Measurements from ENCODE around the gene CD180. TPM values are rescaled to one million over a fixed set of nuclear protein-coding genes. Genes with fewer than 3 reads are reported as not detected.

Gene CD180
- total RNA-seq, 6 experiments from 2014 or later = not detected

DNA sequence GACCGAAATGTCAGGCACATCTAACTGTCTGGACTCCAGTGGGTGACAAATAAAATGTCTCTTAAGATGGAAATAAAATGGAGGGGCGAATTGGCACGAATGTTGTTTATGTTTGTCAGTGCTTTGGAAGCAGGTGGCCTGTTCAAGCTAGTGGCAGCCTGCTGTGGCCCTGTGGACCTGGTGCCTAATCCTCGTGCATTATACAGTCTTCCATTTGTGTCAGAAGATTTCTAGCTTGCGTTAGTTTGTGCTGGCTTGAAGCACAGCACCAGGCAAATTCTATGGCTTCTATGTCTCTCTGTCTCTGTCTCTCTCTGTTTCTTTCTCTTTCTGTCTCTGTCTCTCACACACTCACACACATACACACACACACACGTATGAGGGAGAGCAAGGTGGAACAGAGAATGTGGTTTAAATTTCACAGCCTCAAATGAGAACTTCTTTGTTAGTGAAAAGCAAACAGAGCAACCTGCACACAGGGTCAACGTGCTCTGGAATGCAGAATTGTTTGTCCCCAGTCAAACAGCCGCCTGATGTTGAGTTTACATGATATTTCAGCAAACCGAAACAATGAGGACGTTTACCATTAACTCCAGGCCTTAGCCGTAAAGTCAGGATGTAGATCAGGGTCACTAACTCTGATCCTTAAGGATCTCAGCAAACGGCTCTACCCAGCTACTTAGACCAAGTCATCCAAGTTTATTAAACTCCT lies 39.0 kb upstream of the CD180 start:
- Mint-ChIP-seq H3K9me3 (no peaks in the 10 kb centered on the region), H3K27ac (no peak overlapping the region), H3K36me3 (ENCODE audit: low read depth) (no peaks in the 10 kb centered on the region), H3K4me3 (no peak overlapping the region), H3K4me1 (ENCODE audit: low read depth) (peaks cover 56% of the 10 kb centered on the region), H3K27me3 (ENCODE audit: insufficient read depth) (no peaks in the 10 kb centered on the region)
- TF ChIP-seq CTCF (IDR thresholded peaks at IDR 0.05) = no peak
- no peak for DNase-seq

DNA sequence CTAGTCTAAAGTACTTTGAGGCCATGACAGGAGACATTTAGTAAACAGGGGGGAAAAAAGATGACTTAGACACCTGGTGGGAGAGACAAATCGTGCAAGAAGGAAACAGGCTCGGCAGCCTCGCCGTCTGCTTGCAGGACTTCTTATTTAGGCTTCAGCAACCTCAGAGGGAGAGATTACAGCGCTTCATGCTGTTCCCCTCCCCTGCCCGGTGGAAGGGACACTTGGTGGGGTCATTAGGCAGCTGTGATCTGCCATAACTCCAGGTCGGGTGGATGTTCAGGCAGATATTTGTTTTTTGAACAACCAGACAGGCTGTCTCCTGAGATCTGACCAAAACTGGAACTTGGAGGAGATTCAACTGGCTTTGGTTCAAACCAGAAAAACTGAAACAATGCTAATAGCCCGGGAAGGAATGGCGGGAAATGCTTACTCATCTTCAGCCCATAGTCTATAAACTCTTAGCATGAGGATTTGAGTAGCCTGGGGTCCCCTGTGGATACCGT lies 38.1 kb upstream of the CD180 start:
- H3K36me3 Mint-ChIP-seq (ENCODE audit: low read depth) = no peaks in the 10 kb centered on the region
- H3K27ac Mint-ChIP-seq = peak overlapping the region; percentile 42; the same call in 1 of the 2 replicates
- peaks cover 56% of the 10 kb centered on the region for H3K4me1 Mint-ChIP-seq (ENCODE audit: low read depth)
- peak overlapping the region; percentile 49 for H3K4me3 Mint-ChIP-seq
- no peak for TF ChIP-seq CTCF (IDR thresholded peaks at IDR 0.05)
- no peaks in the 10 kb centered on the region for H3K9me3 Mint-ChIP-seq
- peak; percentile 61 for DNase-seq
- no peaks in the 10 kb centered on the region for H3K27me3 Mint-ChIP-seq (ENCODE audit: insufficient read depth)

- DNase-seq = no peak
These were observed 36.5 kb upstream of the CD180 start for GRCh38 chr5:67233075-67233474.

GRCh38 chr5:67223211-67223610 lies 26.6 kb upstream of the CD180 start:
- Mint-ChIP-seq H3K4me3 (no peak overlapping the region), H3K36me3 (ENCODE audit: low read depth) (no peaks in the 10 kb centered on the region), H3K27me3 (ENCODE audit: insufficient read depth) (peaks cover 9% of the 10 kb centered on the region), H3K27ac (no peak overlapping the region), H3K4me1 (ENCODE audit: low read depth) (no peaks in the 10 kb centered on the region), H3K9me3 (no peaks in the 10 kb centered on the region)
- TF ChIP-seq CTCF (IDR thresholded peaks at IDR 0.05) = no peak
- no peak for DNase-seq

More at GRCh38 chr5:67233075-67233474, 36.5 kb upstream of the CD180 start:
- no peak for TF ChIP-seq CTCF (IDR thresholded peaks at IDR 0.05)
- Mint-ChIP-seq H3K36me3 (ENCODE audit: low read depth) (no peaks in the 10 kb centered on the region), H3K9me3 (no peaks in the 10 kb centered on the region), H3K4me1 (ENCODE audit: low read depth) (peaks cover 42% of the 10 kb centered on the region), H3K27ac (peak overlapping the region; percentile 7; the same call in 1 of the 2 replicates), H3K4me3 (no peak overlapping the region), H3K27me3 (ENCODE audit: insufficient read depth) (peaks cover 11% of the 10 kb centered on the region; the same call in 1 of the 2 replicates)

DNA sequence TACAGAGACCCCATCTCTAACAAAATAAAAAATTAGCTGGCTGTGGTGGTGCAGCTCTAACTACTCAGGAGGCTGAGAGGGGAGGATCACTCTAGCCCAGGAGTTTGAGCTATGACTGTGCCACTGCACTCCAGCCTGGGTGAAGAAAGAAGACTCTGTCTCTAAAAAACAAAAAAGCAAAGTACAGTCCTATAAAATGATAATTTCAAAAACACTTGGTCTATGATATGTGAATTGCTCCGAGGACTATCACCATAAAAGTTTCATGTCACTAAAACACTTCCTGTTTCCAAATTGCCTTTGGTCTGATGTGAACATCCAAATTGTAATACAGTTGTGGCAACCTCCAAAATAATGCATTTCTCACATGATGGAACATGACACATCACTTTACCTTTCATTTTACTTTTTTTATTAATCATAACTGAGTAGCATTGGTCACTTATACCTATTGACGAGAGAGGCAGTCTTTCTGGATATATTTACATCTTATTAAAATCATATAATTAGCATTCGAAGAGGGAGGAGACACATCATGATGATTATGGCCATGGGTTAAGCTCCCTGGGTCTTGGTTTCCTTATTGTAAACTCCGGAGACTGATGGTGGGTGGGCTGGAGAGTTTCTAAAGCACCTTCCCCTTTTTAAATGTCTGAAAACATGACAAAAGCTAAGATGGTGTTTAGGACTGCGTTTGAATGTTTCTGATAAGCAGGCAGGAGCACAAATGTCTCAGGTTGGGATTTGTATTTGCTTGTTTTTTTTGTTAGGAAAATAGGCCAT lies 25.8 kb upstream of the CD180 start:
- TF ChIP-seq CTCF (IDR thresholded peaks at IDR 0.05) = no peak
- no peaks in the 10 kb centered on the region for H3K4me1 Mint-ChIP-seq (ENCODE audit: low read depth)
- no peaks in the 10 kb centered on the region for H3K36me3 Mint-ChIP-seq (ENCODE audit: low read depth)
- H3K4me3 Mint-ChIP-seq = no peak overlapping the region
- H3K27ac Mint-ChIP-seq = no peak overlapping the region
- no peaks in the 10 kb centered on the region for H3K9me3 Mint-ChIP-seq
- DNase-seq = no peak
- peaks cover 11% of the 10 kb centered on the region for H3K27me3 Mint-ChIP-seq (ENCODE audit: insufficient read depth)
